Endothelial cell of umbilical vein (primary cell): ENCODE measurements around the gene CYP26A1. TPM values are rescaled to one million over a fixed set of nuclear protein-coding genes. Genes with fewer than 3 reads are reported as not detected.

ENCODE experiments used
- BruUV-seq: library from RNA; stranded (reverse); fragments of 400-500 nt; replicated peaks from 2 replicates; lab custom pipeline; 2021; lab: Mats Ljungman, UMichigan
- CTCF ChIA-PET: fragments of 300-600, 350-600 bp; sonication (Branson Sonifier 250); formaldehyde crosslinking; loops from one replicate; lab custom pipeline; 2021; ENCODE audit warnings: antibody characterized with exemption, inconsistent platforms; lab: Charles Lee
- POLR2A ChIA-PET: fragments of 300-600, 350-600 bp; sonication (Branson Sonifier 250); formaldehyde crosslinking; loops from one replicate; lab custom pipeline; 2021; ENCODE audit warnings: antibody characterized with exemption, inconsistent platforms; lab: Charles Lee
- DNase-seq: peaks from one replicate; pipeline ENCODE4 v3.0.0-alpha.2; 2011; ENCODE audit warnings: low read depth, low spot score
- FAIRE-seq: peaks from 2 replicates; lab custom pipeline; 2011; peaks lifted over from hg19 to GRCh38; lab: Jason Lieb, UNC
- H2AFZ ChIP-seq: 2 replicates; pipeline ENCODE4 v1.6.0; 2012; ENCODE audit warnings: low read depth, low read length, control low read depth, inconsistent platforms
- H3K27ac ChIP-seq: 2 replicates; pipeline ENCODE4 v1.5.1; 2011; ENCODE audit warnings: low read depth, mild to moderate bottlenecking, control low read depth, low read length, moderate library complexity; ENCODE audit not compliant: insufficient read depth
- H3K27me3 ChIP-seq, 2 experiments: 2 replicates each; pipeline versions ENCODE4 v1.6.0 to v1.6.1; 2011; ENCODE audit warnings: low read length in 2 of 2, mixed read lengths in 1 of 2; ENCODE audit not compliant: control insufficient read depth in 2 of 2, insufficient read depth in 2 of 2
- H3K36me3 ChIP-seq, 2 experiments: 2 replicates in 1 of 2; 3 replicates in 1 of 2; pipeline ENCODE4 v1.5.1; 2011; ENCODE audit warnings: low read length in 2 of 2, mild to moderate bottlenecking in 1 of 2, moderate library complexity in 1 of 2; ENCODE audit not compliant: control insufficient read depth in 2 of 2, insufficient read depth in 2 of 2; ENCODE audit errors: extremely low read depth in 1 of 2
- H3K4me1 ChIP-seq: 3 replicates; pipeline ENCODE4 v1.5.1; 2011; ENCODE audit warnings: mild to moderate bottlenecking, low read length; ENCODE audit not compliant: control insufficient read depth, insufficient read depth; ENCODE audit errors: extremely low read depth
- H3K4me2 ChIP-seq: 2 replicates; pipeline ENCODE4 v1.6.1; 2011; ENCODE audit warnings: low read length, control low read depth, mixed read lengths; ENCODE audit not compliant: insufficient read depth
- H3K4me3 ChIP-seq, 3 experiments: fragments of 200-600 bp in 1 of 3; sonication (generic), shearing (Covaris generic) in 1 of 3; replicated peaks in 1 of 3; 2 replicates each; pipeline ENCODE4 v1.5.1; 2011 to 2016; ENCODE audit warnings: control low read depth in 3 of 3, low read length in 3 of 3, mild to moderate bottlenecking in 2 of 3, inconsistent platforms in 1 of 3, low read depth in 1 of 3, moderate library complexity in 1 of 3; ENCODE audit not compliant: insufficient read depth in 1 of 3
- H3K79me2 ChIP-seq: 2 replicates; pipeline ENCODE4 v1.6.0; 2012; ENCODE audit warnings: low read length, inconsistent platforms; ENCODE audit not compliant: control insufficient read depth, insufficient read depth
- H3K9ac ChIP-seq: replicated peaks from 2 replicates; pipeline ENCODE3; 2011; ENCODE audit warnings: low read length, control low read depth; ENCODE audit not compliant: insufficient read depth; ENCODE audit errors: extremely low read depth
- H3K9me1 ChIP-seq: replicated peaks from 3 replicates; pipeline ENCODE4 v1.6.0; 2011; ENCODE audit warnings: mild to moderate bottlenecking, low read length; ENCODE audit not compliant: control insufficient read depth, insufficient read depth; ENCODE audit errors: extremely low read depth
- H3K9me3 ChIP-seq: replicated peaks from 2 replicates; pipeline ENCODE4 v1.5.1; 2012; ENCODE audit warnings: low read length, inconsistent platforms; ENCODE audit not compliant: control insufficient read depth, insufficient read depth
- H4K20me1 ChIP-seq: replicated peaks from 2 replicates; pipeline ENCODE3; 2011; ENCODE audit warnings: mild to moderate bottlenecking, low read length; ENCODE audit not compliant: control insufficient read depth, insufficient read depth; ENCODE audit errors: extremely low read depth
- EZH2 ChIP-seq: IDR thresholded peaks from 2 replicates; pipeline ENCODE4 v1.6.1; 2012; ENCODE audit warnings: borderline replicate concordance, low read depth, mild to moderate bottlenecking, moderate library complexity, low read length, inconsistent platforms; ENCODE audit not compliant: severe bottlenecking
- FOS ChIP-seq: IDR thresholded peaks from 2 replicates; pipeline ENCODE4 v1.6.1; 2011; ENCODE audit warnings: mild to moderate bottlenecking, low read length, moderate library complexity, borderline replicate concordance; ENCODE audit not compliant: insufficient read depth
- GATA2 ChIP-seq: IDR thresholded peaks from 2 replicates; pipeline ENCODE4 v1.7.0; 2011; ENCODE audit warnings: low read depth, mild to moderate bottlenecking, moderate library complexity, mixed read lengths, low read length; ENCODE audit not compliant: insufficient read length, insufficient read depth
- JUN ChIP-seq: IDR thresholded peaks from 2 replicates; pipeline ENCODE4 v1.6.1; 2011; ENCODE audit warnings: borderline replicate concordance, low read depth; ENCODE audit not compliant: insufficient read length, insufficient read depth
- MYC ChIP-seq: IDR thresholded peaks from one replicate; pipeline ENCODE4 v1.6.1; 2011; ENCODE audit warnings: mild to moderate bottlenecking, low read depth, low read length
- POLR2A ChIP-seq: IDR thresholded peaks from 2 replicates; pipeline ENCODE4 v1.6.1; 2012; ENCODE audit warnings: low read depth, mild to moderate bottlenecking, control low read depth, low read length
- POLR2AphosphoS5 ChIP-seq: IDR thresholded peaks from 2 replicates; pipeline ENCODE4 v1.6.1; 2012; ENCODE audit warnings: low read depth, mild to moderate bottlenecking, control low read depth, low read length, moderate library complexity; ENCODE audit not compliant: insufficient read depth
- dilution Hi-C: fragments of 300-500 bp; cut with MboI; formaldehyde crosslinking; loops from one replicate; pipeline ENCODE4 v1.15.0; 2019; ENCODE audit warnings: low sequenced_read_pairs; ENCODE audit not compliant: extremely low pct_ligation_motif_present
- intact Hi-C: fragments of 100-400 bp; cut with micrococcal nuclease; formaldehyde crosslinking; loops from one replicate; pipeline ENCODE4 v1.10.0; 2022
- polyA plus RNA-seq, 4 experiments: library from polyadenylated mRNA; depleted of rRNA in 3 of 4; stranded (reverse) in 3 of 4; unstranded in 1 of 4; fragments of >200 nt; gene quantifications; 2 replicates each; pipeline versions ENCODE4 v1.2.1 to v1.2.3, GENCODE V29; 2011 to 2012; ENCODE audit warnings: missing spikeins in 1 of 4
- total RNA-seq: library from RNA; stranded (reverse); gene quantifications from 2 replicates; pipeline ENCODE4 v1.2.3, GENCODE V29; 2021
- TF ChIP-seq, protein P1 (sequence below), 2 donors: IDR thresholded peaks; 1 replicate in 1 of 2; 2 replicates in 1 of 2; pipeline ENCODE4 v1.5.1; 2011; ENCODE audit warnings: low read length in 2 of 2, mild to moderate bottlenecking in 2 of 2, moderate library complexity in 2 of 2, control low read depth in 1 of 2, inconsistent platforms in 1 of 2, low read depth in 1 of 2; ENCODE audit not compliant: insufficient read depth in 1 of 2; ENCODE audit errors: extremely low read depth in 1 of 2
- TF ChIP-seq, protein P2 (sequence below): IDR thresholded peaks from 2 replicates; pipeline ENCODE4 v1.6.1; 2011; ENCODE audit not compliant: insufficient read depth, insufficient read length

Gene CYP26A1
- total and polyA plus RNA-seq, 2 donors (not counting 3 experiments of a cell fraction or from before 2014, with no cell fraction given) = 0.95 to 4.4 TPM

DNA sequence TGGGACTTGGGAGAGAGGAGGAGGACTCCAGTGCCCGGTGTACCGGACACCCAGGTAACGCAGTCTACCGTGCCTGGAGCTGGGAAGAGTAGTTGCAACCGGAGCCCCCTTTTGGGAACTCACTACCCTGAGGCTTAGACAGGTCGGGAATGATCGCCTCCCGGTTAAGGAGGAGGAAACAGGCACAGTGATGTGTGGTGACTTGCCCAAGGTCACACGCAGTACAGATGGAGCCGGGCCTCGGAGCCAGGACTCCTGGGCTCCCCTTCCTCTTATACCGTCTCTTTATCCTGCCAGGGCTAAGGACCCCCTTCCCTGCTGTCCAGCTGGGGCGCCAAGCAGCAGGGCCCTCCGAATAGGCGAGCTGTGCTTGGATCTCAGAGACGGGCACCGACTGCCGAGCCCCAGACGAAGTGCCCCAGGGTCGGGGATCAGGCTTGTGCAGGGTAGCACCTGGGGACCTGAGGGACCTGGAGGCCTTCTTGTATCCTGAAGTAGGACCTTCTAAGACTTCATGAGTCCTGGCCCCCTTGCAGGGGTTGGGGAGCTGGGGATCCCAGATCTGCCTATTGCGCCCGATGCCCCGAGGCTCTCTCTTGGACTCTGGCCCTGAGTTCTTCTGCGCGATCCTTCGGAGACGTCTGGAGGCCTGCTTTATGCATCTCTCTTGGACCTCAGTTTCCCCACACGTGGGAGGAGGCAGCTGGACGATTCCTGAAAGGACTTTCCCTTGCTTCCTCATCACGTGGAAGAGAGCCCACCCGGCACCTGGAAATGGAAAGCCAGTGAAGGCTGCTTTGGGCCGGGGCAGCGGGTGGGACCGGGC, 767 bp upstream of the CYP26A1 start:
- ChIA-PET POLR2A (no interaction called here), CTCF (interaction anchor here (0.9 kb wide), 1 partner anchor 16 kb away, joined by 4 read pairs; no protein-coding TSS in a partner anchor)
- no peaks in the 10 kb centered on the region for H3K36me3 ChIP-seq
- DNase-seq = no peak
- dilution Hi-C loops = no loop called here
- no peaks in the 10 kb centered on the region for H3K79me2 ChIP-seq
- H3K4me2 ChIP-seq = peak overlapping the region; percentile 44
- no peak overlapping the region for H3K27ac ChIP-seq
- H3K9ac ChIP-seq = no peak overlapping the region
- H3K4me1 ChIP-seq = peaks cover 34% of the 10 kb centered on the region
- H3K9me3 ChIP-seq = no peaks in the 10 kb centered on the region
- no TSS peak for BruUV-seq
- H2AFZ ChIP-seq = no peak overlapping the region
- peaks cover 41 to 58% of the 10 kb centered on the region in 2 experiments for H3K27me3 ChIP-seq
- no peaks in the 10 kb centered on the region for H3K9me1 ChIP-seq
- TF ChIP-seq EZH2 (peak; percentile 62), MYC (no peak)
- FAIRE-seq = no peak
- intact Hi-C loops = no loop called here
- peak overlapping the region in 1 of 3 experiments; percentile 24 for H3K4me3 ChIP-seq
- H4K20me1 ChIP-seq = peaks cover 3% of the 10 kb centered on the region

DNA sequence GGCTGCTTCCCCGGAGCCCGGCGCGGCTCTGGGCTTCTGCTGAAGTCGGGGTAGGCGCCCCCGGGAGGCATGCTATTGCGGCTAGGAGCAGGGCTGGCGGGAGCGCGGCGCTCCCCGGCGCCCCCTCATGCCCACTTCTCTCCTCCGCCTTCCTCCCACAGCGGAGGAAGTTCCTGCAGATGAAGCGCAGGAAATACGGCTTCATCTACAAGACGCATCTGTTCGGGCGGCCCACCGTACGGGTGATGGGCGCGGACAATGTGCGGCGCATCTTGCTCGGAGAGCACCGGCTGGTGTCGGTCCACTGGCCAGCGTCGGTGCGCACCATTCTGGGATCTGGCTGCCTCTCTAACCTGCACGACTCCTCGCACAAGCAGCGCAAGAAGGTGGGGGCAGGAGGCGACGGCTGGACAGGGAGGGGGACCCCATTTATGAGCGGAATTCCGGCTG, 479 bp downstream of the CYP26A1 start:
- Histone ChIP-seq H3K79me2 (no peaks in the 10 kb centered on the region), H3K27me3 (peaks cover 41 to 58% of the 10 kb centered on the region in 2 experiments), H3K9me3 (no peaks in the 10 kb centered on the region), H3K27ac (no peak overlapping the region), H4K20me1 (peaks cover 3% of the 10 kb centered on the region), H3K4me3 (peak overlapping the region in 1 of 3 experiments; percentile 24), H2AFZ (no peak overlapping the region), H3K9me1 (no peaks in the 10 kb centered on the region), H3K4me2 (peak overlapping the region; percentile 44), H3K9ac (no peak overlapping the region), H3K36me3 (no peaks in the 10 kb centered on the region), H3K4me1 (peaks cover 23% of the 10 kb centered on the region)
- ChIA-PET POLR2A (no interaction called here), CTCF (no interaction called here)
- dilution Hi-C loops (no loop called here), intact Hi-C loops (no loop called here)
- DNase-seq = no peak
- TF ChIP-seq FOS (no peak), JUN (no peak), EZH2 (peak; percentile 87), POLR2A (no peak), GATA2 (no peak), MYC (no peak), POLR2AphosphoS5 (no peak)
- TF ChIP-seq, protein P1, sequence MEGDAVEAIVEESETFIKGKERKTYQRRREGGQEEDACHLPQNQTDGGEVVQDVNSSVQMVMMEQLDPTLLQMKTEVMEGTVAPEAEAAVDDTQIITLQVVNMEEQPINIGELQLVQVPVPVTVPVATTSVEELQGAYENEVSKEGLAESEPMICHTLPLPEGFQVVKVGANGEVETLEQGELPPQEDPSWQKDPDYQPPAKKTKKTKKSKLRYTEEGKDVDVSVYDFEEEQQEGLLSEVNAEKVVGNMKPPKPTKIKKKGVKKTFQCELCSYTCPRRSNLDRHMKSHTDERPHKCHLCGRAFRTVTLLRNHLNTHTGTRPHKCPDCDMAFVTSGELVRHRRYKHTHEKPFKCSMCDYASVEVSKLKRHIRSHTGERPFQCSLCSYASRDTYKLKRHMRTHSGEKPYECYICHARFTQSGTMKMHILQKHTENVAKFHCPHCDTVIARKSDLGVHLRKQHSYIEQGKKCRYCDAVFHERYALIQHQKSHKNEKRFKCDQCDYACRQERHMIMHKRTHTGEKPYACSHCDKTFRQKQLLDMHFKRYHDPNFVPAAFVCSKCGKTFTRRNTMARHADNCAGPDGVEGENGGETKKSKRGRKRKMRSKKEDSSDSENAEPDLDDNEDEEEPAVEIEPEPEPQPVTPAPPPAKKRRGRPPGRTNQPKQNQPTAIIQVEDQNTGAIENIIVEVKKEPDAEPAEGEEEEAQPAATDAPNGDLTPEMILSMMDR (IDR thresholded peaks at IDR 0.05; ENCODE audit: extremely low read depth in 1 of 2, insufficient read depth in 1 of 2, low read depth in 1 of 2, low read length in 2 of 2) = peak in 1 of 2 donors; percentile 30
- TF ChIP-seq, protein P2, sequence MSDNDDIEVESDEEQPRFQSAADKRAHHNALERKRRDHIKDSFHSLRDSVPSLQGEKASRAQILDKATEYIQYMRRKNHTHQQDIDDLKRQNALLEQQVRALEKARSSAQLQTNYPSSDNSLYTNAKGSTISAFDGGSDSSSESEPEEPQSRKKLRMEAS = no peak
- no peak for FAIRE-seq
- BruUV-seq = no TSS peak
